GM18951 (cell line): ENCODE measurements around the gene NOXA1.

Source experiments
- POLR2A ChIP-seq: IDR thresholded peaks from 4 replicates; pipeline ENCODE4 v1.6.1; 2011; ENCODE audit warnings: mild to moderate bottlenecking; ENCODE audit not compliant: insufficient read length, insufficient read depth; ENCODE audit errors: extremely low read depth
- in situ Hi-C: fragments of 300-500 bp; cut with MboI; formaldehyde crosslinking; loops from one replicate; pipeline ENCODE4 v1.12.0; 2022; ENCODE audit warnings: low sequenced_read_pairs, mixed read lengths, inconsistent platforms; ENCODE audit not compliant: unreplicated experiment

The NOXA1 gene

DNA sequence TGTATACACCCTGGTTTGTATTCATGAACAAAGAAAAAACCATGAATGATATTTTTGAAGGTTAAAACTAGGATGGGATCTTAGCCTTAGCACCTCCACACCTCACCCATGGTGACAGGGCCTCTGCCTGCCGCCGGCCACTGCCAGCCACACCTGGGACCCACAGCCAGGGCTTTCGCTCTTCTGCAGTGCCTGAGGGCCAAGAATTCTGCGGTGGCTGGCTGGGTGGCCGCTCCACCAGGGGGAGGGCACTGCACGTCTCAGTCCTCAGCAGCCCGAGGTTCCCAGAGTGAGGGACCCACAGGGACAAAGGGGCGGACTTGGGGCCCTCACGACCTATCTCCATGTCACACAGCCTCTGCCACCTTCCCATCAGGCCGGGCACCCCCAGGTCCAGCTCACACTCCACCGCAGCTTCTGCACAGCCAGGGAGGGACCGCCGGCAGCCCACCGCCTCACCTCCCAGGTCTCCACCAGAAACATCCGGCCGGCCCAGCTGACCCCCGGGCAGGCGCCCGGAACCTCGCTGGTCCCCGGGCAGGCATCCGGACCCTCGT, 7.1 kb upstream of the NOXA1 start:
- no peak for TF ChIP-seq POLR2A
- in situ Hi-C loops = no loop called here

DNA sequence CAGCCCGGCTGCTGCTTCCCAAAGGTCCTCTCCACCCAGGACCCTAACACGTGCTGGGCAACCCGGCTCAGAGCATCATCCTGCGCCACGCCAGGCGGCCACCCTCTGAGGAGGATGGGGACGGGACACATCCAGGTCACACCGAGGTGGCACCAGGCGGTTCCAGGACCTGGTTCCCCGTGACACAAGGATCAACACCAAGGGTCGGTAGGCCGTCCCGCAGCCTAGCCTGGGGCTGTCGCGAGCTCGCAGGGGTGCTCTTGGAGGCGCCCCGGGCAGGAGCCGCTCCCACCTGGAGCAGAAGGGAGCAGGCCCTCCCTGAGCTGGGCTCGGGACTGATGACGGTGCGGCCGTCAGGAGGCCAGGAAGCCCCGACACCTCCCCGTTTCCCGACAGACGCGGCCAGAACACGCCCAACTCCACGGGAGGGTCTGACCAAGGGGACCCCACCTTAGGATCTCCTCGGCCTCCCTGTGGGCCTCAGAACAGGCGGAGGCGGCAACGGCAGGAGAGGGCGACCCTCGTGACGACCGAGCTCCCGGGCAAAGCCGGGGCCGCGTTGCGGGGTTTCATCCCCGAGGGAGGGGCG, 6.5 kb upstream of the NOXA1 start:
- TF ChIP-seq POLR2A = no peak
- in situ Hi-C loops = no loop called here

DNA sequence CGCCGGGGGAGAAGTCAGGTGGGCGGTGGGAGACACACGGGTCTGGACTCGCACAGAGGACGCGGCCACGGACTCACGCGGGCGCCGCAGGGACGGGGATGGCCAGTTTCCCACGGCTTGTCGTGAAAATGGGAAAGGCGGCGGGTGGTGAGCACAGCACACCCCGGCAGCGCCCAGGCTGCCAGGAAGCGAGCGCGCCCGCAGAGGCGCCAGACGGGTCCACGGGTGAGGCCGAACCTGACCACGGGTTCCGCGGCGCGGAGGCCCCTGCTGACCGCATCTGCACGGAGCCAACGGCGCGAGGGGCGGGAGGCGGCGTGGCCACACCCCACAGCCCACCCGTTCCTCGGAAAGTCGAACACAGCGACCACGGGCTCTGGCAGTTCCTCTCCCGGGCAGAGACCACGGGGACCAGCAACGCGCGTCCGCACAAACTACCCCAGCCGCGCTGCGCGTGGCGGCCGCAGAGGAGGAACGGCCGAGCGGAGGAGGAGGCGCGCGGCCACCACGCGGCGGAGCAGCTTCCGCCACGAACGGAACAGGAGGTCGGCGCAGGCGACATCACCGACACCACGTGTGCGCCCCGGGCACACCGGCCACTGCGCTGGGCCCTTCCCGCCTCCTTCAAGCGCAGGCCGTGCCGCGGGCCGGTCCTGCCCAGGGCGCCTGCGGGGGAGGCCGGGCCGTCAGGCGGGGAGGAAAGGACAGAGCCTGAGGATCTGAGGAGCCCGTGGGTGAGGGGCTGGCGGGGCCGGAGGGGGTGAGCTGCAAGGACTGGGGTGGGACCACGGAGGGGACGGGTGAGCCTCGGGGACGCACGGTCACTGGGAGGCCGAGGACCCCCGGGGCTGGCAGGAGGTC, 5.8 kb upstream of the NOXA1 start:
- in situ Hi-C loops = no loop called here
- TF ChIP-seq POLR2A = peak; percentile 49

GRCh38 chr9:137421838-137422603, 1.2 kb upstream of the NOXA1 start:
- TF ChIP-seq POLR2A = no peak
- in situ Hi-C loops = no loop called here

DNA sequence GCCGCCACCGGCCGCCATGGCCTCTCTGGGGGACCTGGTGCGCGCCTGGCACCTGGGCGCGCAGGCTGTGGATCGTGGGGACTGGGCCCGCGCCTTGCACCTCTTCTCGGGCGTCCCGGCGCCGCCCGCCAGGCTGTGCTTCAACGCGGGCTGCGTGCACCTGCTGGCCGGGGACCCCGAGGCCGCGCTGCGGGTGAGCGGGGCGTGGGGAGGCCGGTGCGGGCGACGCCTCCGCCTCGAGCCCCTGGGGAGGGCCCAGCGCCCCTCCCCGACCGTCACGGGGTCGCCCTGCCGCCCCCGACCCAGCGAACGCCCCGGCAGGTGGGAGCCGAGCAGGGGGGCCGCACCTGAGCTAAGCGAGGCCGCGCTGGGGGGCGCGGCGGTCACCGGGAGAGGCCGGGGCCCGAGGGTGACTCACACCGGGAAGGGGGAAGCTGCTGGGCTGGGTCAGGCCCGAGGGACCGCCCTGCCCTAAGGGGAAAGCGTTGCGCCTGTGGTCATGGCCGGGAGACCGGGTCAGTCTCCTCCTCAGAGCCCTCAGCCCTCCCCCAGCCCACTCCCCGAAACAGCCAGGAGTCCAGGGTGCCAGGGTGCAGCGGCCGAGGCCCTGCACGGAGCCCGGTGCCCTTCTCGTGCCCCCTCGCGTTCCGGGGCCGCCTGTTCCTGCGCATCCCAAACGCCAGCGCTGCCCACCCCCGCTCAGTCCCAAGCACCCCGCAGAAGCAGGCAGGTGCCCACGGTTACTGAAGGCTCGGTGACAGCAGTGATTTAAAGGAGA, 510 bp downstream of the NOXA1 start:
- in situ Hi-C loops = no loop called here

GRCh38 chr9:137426018-137426681, 3.0 kb downstream of the NOXA1 start:
- in situ Hi-C loops = no loop called here
- no peak for TF ChIP-seq POLR2A

More for the DNA sequence above, 510 bp downstream of the NOXA1 start:
- no peak for TF ChIP-seq POLR2A

DNA sequence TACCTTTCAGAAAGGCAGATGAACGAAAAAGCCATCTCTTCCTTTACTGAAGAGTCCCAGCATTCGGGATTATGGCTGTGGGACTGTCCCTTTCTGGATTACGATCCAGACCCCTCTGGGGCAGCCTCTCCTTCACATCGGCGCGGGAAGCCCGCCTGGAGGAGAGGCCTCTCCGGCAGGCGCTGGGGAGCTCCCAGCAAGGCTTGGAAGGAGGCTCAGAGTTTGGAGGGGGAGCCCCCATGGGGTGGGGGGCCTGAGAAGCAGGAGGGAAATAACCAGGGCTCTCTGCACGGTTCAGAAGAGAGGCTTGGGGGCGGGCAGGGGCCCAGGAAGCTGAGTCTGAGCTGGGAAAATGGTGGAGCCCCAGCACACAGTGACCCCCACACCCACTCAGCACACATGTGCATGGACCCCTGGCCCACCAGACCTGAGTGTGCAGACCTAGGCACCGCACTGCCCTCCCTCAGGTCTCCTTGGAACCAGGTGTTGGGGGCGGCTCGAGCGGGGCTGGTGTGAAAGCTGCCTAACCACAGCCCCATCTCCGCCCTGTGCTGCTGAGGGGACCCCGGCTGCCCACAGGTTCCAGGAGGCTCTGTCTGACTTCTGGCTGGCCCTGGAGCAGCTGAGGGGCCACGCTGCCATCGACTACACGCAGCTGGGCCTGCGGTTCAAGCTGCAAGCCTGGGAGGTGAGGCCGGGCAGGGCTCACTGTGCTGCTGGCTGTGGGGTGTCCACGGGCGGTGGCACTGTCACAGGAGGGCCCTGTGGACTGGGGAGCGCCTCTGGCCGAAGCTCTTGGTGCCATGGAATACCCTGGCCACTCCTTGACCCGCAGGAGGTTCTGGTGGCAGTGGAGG, 4.5 kb downstream of the NOXA1 start:
- TF ChIP-seq POLR2A = no peak
- in situ Hi-C loops = no loop called here

- no peak for TF ChIP-seq POLR2A
- in situ Hi-C loops = no loop called here
Observed at GRCh38 chr9:137428311-137428630, 5.1 kb downstream of the NOXA1 start.

DNA sequence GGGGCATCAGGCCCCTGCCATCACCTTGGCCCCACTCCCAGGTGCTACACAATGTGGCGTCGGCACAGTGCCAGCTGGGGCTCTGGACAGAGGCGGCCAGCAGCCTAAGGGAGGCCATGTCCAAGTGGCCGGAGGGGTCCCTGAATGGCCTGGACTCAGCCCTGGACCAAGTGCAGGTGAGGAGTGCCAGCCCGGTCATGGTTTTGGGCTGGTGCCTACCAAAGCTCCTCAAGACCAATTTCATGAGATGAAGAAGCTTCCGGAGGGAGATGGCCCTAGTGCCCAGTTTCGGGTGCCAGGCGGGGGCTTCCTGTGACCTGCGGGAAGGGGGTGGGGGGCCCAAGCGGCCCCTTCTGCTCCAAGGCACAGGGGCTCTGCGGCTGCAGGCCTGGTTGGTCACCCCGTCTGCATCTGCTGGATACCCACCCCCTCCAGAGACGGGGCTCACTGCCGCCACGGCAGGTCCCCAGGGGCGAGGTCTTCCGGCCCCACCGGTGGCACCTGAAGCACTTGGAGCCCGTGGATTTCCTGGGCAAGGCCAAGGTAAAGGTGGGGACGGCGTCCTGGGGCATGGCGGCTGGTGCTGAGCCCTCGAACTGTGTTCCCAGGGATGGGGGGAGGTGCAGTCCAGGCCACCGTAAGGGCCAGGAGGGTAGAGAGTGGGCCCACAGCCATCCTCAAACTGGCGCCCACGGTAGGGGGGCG, 5.8 kb downstream of the NOXA1 start:
- TF ChIP-seq POLR2A = no peak
- in situ Hi-C loops = no loop called here

DNA sequence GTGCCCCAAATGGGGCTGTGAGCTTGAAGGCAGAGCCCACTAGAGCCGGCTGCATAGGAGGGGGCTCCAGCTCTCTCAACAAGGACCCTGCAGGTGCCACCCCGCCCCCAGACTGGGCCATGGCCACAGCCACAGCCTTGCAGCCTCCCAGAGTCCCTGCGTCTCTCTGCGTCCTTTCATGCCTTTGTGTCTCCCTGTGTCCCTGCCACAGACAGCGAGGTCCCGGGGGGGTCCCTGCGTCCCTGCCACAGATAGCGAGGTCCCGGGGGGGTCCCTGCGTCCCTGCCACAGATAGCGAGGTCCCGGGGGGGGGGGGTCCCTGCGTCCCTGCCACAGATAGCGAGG, 6.3 kb downstream of the NOXA1 start:
- in situ Hi-C loops = no loop called here
- no peak for TF ChIP-seq POLR2A
